Astrocyte (in vitro differentiated cells and primary cell): ENCODE results near the gene CTLA4. TPM values are rescaled to one million over a fixed set of nuclear protein-coding genes. Genes with fewer than 3 reads are reported as not detected.

Experiments
- DNase-seq: peaks from one replicate; pipeline ENCODE4 v3.0.0-alpha.2; 2010; ENCODE audit warnings: low read depth
- FAIRE-seq: peaks from 2 replicates; lab custom pipeline; 2011; peaks lifted over from hg19 to GRCh38; lab: Jason Lieb, UNC
- H2AFZ ChIP-seq: 2 replicates; pipeline ENCODE4 v1.6.0; 2012; ENCODE audit warnings: low read depth, low read length, inconsistent platforms
- H3K27ac ChIP-seq: 2 replicates; pipeline ENCODE4 v1.5.1; 2011; ENCODE audit warnings: low read depth, low read length, inconsistent platforms
- H3K27me3 ChIP-seq: 2 replicates; pipeline ENCODE4 v1.6.0; 2011; ENCODE audit warnings: low read length, inconsistent platforms; ENCODE audit not compliant: insufficient read depth
- H3K36me3 ChIP-seq: 2 replicates; pipeline ENCODE4 v1.5.1; 2011; ENCODE audit warnings: low read length, inconsistent platforms; ENCODE audit not compliant: insufficient read depth
- H3K4me1 ChIP-seq: 2 replicates; pipeline ENCODE4 v1.5.1; 2011; ENCODE audit warnings: low read length, inconsistent platforms; ENCODE audit not compliant: insufficient read depth
- H3K4me2 ChIP-seq: 2 replicates; pipeline ENCODE4 v1.6.0; 2012; ENCODE audit warnings: low read length, inconsistent platforms
- H3K4me3 ChIP-seq: 2 replicates; pipeline ENCODE4 v1.5.1; 2011; ENCODE audit warnings: low read depth, mild to moderate bottlenecking, low read length, inconsistent platforms; ENCODE audit not compliant: insufficient read depth
- H3K79me2 ChIP-seq: 2 replicates; pipeline ENCODE4 v1.6.0; 2012; ENCODE audit warnings: mild to moderate bottlenecking, low read length, inconsistent platforms; ENCODE audit not compliant: insufficient read depth
- H3K9ac ChIP-seq: 2 replicates; pipeline ENCODE4 v1.6.0; 2012; ENCODE audit warnings: mild to moderate bottlenecking, low read length, inconsistent platforms
- H3K9me3 ChIP-seq: 2 replicates; pipeline ENCODE4 v1.5.1; 2012; ENCODE audit warnings: low read depth, mild to moderate bottlenecking, low read length, inconsistent platforms; ENCODE audit not compliant: insufficient read depth
- H4K20me1 ChIP-seq: 2 replicates; pipeline ENCODE4 v1.6.0; 2012; ENCODE audit warnings: low read length, inconsistent platforms; ENCODE audit not compliant: insufficient read depth
- H3K27ac Mint-ChIP-seq: one replicate; pipeline ENCODE4 v1.8.0; 2021; ENCODE audit warnings: mild to moderate bottlenecking, mixed read lengths; ENCODE audit not compliant: unreplicated experiment
- H3K27me3 Mint-ChIP-seq: one replicate; pipeline ENCODE4 v1.8.0; 2021; ENCODE audit warnings: low read depth, mixed read lengths; ENCODE audit not compliant: unreplicated experiment
- H3K36me3 Mint-ChIP-seq: one replicate; pipeline ENCODE4 v1.8.0; 2021; ENCODE audit warnings: low read depth, mixed read lengths; ENCODE audit not compliant: unreplicated experiment
- H3K4me1 Mint-ChIP-seq: one replicate; pipeline ENCODE4 v1.8.0; 2021; ENCODE audit warnings: low read depth, mixed read lengths; ENCODE audit not compliant: unreplicated experiment
- H3K4me3 Mint-ChIP-seq: one replicate; pipeline ENCODE4 v1.8.0; 2021; ENCODE audit warnings: mild to moderate bottlenecking, moderate library complexity, mixed read lengths; ENCODE audit not compliant: unreplicated experiment
- H3K9me3 Mint-ChIP-seq: one replicate; pipeline ENCODE4 v1.8.0; 2021; ENCODE audit warnings: mild to moderate bottlenecking, mixed read lengths; ENCODE audit not compliant: unreplicated experiment
- CTCF ChIP-seq: IDR thresholded peaks from 2 replicates; pipeline ENCODE4 v1.5.1; 2011; ENCODE audit warnings: low read depth, mild to moderate bottlenecking, inconsistent platforms, low read length, moderate library complexity; ENCODE audit not compliant: insufficient read depth
- EZH2 ChIP-seq: IDR thresholded peaks from 2 replicates; pipeline ENCODE4 v1.6.1; 2012; ENCODE audit warnings: mild to moderate bottlenecking, low read length, inconsistent platforms; ENCODE audit not compliant: insufficient read depth
- total RNA-seq: library from RNA; stranded (reverse); gene quantifications from 2 replicates; pipeline ENCODE4 v1.2.1, GENCODE V29; 2021

CTLA4 gene
- total RNA-seq, 1 donor from 2014 or later = not detected

- Mint-ChIP-seq H3K9me3 (peaks cover 3% of the 10 kb centered on the region), H3K27me3 (peaks cover 19% of the 10 kb centered on the region), H3K27ac (no peak overlapping the region), H3K4me1 (no peaks in the 10 kb centered on the region), H3K36me3 (peaks cover 1% of the 10 kb centered on the region), H3K4me3 (no peak overlapping the region)
- Histone ChIP-seq H3K4me2 (no peak overlapping the region), H4K20me1 (no peaks in the 10 kb centered on the region), H2AFZ (no peak overlapping the region), H3K9ac (no peak overlapping the region), H3K27ac (no peak overlapping the region), H3K4me3 (no peak overlapping the region), H3K9me3 (no peaks in the 10 kb centered on the region), H3K27me3 (peaks cover 3% of the 10 kb centered on the region), H3K4me1 (no peaks in the 10 kb centered on the region), H3K79me2 (no peaks in the 10 kb centered on the region), H3K36me3 (no peaks in the 10 kb centered on the region)
- TF ChIP-seq EZH2 (no peak), CTCF (no peak)
- FAIRE-seq (no peak), DNase-seq (no peak)
These were observed 14.8 kb upstream of the CTLA4 start for GRCh38 chr2:203852760-203853159.

- H3K9me3 Mint-ChIP-seq = peaks cover 3% of the 10 kb centered on the region
- no peak overlapping the region for H3K27ac Mint-ChIP-seq
- no peaks in the 10 kb centered on the region for H3K36me3 ChIP-seq
- no peak overlapping the region for H3K4me3 Mint-ChIP-seq
- H3K4me1 Mint-ChIP-seq = no peaks in the 10 kb centered on the region
- FAIRE-seq = no peak
- no peak overlapping the region for H3K4me3 ChIP-seq
- no peak overlapping the region for H3K9ac ChIP-seq
- no peaks in the 10 kb centered on the region for H3K79me2 ChIP-seq
- no peaks in the 10 kb centered on the region for H3K4me1 ChIP-seq
- peaks cover 3% of the 10 kb centered on the region for H3K27me3 ChIP-seq
- DNase-seq = no peak
- no peaks in the 10 kb centered on the region for H3K9me3 ChIP-seq
- peaks cover 19% of the 10 kb centered on the region for H3K27me3 Mint-ChIP-seq
- no peak overlapping the region for H3K27ac ChIP-seq
- no peaks in the 10 kb centered on the region for H4K20me1 ChIP-seq
- no peak overlapping the region for H3K4me2 ChIP-seq
- H2AFZ ChIP-seq = no peak overlapping the region
- TF ChIP-seq EZH2 (no peak), CTCF (no peak)
- peaks cover 1% of the 10 kb centered on the region for H3K36me3 Mint-ChIP-seq
These were observed 14.3 kb upstream of the CTLA4 start for GRCh38 chr2:203853271-203853670.

- no peak overlapping the region for H3K9ac ChIP-seq
- H4K20me1 ChIP-seq = no peaks in the 10 kb centered on the region
- H2AFZ ChIP-seq = no peak overlapping the region
- FAIRE-seq = no peak
- Mint-ChIP-seq H3K9me3 (peaks cover 3% of the 10 kb centered on the region), H3K36me3 (peaks cover 1% of the 10 kb centered on the region), H3K27me3 (peaks cover 19% of the 10 kb centered on the region), H3K27ac (no peak overlapping the region), H3K4me3 (no peak overlapping the region), H3K4me1 (no peaks in the 10 kb centered on the region)
- H3K4me2 ChIP-seq = no peak overlapping the region
- TF ChIP-seq EZH2 (no peak), CTCF (no peak)
- H3K79me2 ChIP-seq = no peaks in the 10 kb centered on the region
- H3K9me3 ChIP-seq = no peaks in the 10 kb centered on the region
- H3K27me3 ChIP-seq = peaks cover 3% of the 10 kb centered on the region
- H3K4me3 ChIP-seq = no peak overlapping the region
- no peaks in the 10 kb centered on the region for H3K4me1 ChIP-seq
- no peak overlapping the region for H3K27ac ChIP-seq
- no peak for DNase-seq
- no peaks in the 10 kb centered on the region for H3K36me3 ChIP-seq
These were observed 13.8 kb upstream of the CTLA4 start for GRCh38 chr2:203853722-203854121.
